Liver (tissue), 9 donors: Measurements from ENCODE around the gene SYNE4. TPM values are rescaled to one million over a fixed set of nuclear protein-coding genes. Genes with fewer than 3 reads are reported as not detected.

ENCODE experiments used
- DNase-seq: peaks from one replicate; pipeline ENCODE4 v3.0.0-alpha.2; 2017; ENCODE audit warnings: low spot score
- H3K27ac ChIP-seq, 2 donors: one replicate each; pipeline ENCODE4 v1.7.0; 2013; ENCODE audit warnings: inconsistent platforms in 2 of 2, low read length in 2 of 2, control low read depth in 1 of 2, low read depth in 1 of 2, mild to moderate bottlenecking in 1 of 2
- H3K27me3 ChIP-seq, 4 donors: one replicate each; pipeline versions ENCODE4 v1.6.1 to v1.7.0; 2013; ENCODE audit warnings: low read length in 3 of 4, inconsistent platforms in 1 of 4, mild to moderate bottlenecking in 1 of 4, moderate library complexity in 1 of 4; ENCODE audit not compliant: control insufficient read depth in 4 of 4, insufficient read depth in 4 of 4
- H3K36me3 ChIP-seq, 4 donors: one replicate each; pipeline versions ENCODE4 v1.6.1 to v1.7.0; 2013; ENCODE audit warnings: low read length in 3 of 4, mild to moderate bottlenecking in 3 of 4, low read depth in 1 of 4, moderate library complexity in 1 of 4; ENCODE audit not compliant: control insufficient read depth in 4 of 4, insufficient read depth in 3 of 4
- H3K4me1 ChIP-seq, 4 donors: one replicate each; pipeline versions ENCODE4 v1.6.1 to v1.7.0; 2013; ENCODE audit warnings: low read length in 3 of 4, mild to moderate bottlenecking in 3 of 4, moderate library complexity in 1 of 4; ENCODE audit not compliant: control insufficient read depth in 4 of 4, insufficient read depth in 4 of 4
- H3K4me3 ChIP-seq, 3 donors: one replicate each; pipeline versions ENCODE4 v1.6.1 to v1.7.0; 2013; ENCODE audit warnings: low read length in 3 of 3, control low read depth in 1 of 3, low read depth in 1 of 3, mild to moderate bottlenecking in 1 of 3
- H3K9ac ChIP-seq, 2 donors: one replicate each; pipeline ENCODE4 v1.7.0; 2013; ENCODE audit warnings: low read length in 2 of 2, mild to moderate bottlenecking in 2 of 2, moderate library complexity in 2 of 2, control low read depth in 1 of 2, low read depth in 1 of 2
- H3K9me3 ChIP-seq, 4 donors: one replicate each; pipeline versions ENCODE4 v1.6.1 to v1.7.0; 2013; ENCODE audit warnings: low read length in 3 of 4; ENCODE audit not compliant: control insufficient read depth in 4 of 4
- ATF3 ChIP-seq: IDR thresholded peaks from 2 replicates; pipeline ENCODE4 v1.6.1; 2016; ENCODE audit warnings: antibody characterized with exemption
- CTCF ChIP-seq: fragments of 150-350 bp; IDR thresholded peaks from 2 replicates; pipeline ENCODE4 v1.5.1; 2017; ENCODE audit warnings: improper control_type of control experiment, low read depth, low read length; ENCODE audit not compliant: missing input control
- EGR1 ChIP-seq, 2 donors: IDR thresholded peaks; 2 replicates each; pipeline ENCODE4 v1.6.1; 2016 to 2018; ENCODE audit warnings: antibody characterized with exemption in 2 of 2, low read depth in 2 of 2
- FOXA1 ChIP-seq: IDR thresholded peaks from 2 replicates; pipeline ENCODE4 v1.6.1; 2016; ENCODE audit warnings: antibody characterized with exemption
- FOXA2 ChIP-seq: IDR thresholded peaks from 2 replicates; pipeline ENCODE4 v1.6.1; 2016; ENCODE audit warnings: antibody characterized with exemption
- GABPA ChIP-seq, 2 donors: IDR thresholded peaks in 1 of 2; conservative IDR thresholded peaks in 1 of 2; 2 replicates each; pipeline ENCODE4 v1.6.1; 2016; ENCODE audit warnings: antibody characterized with exemption in 2 of 2, mild to moderate bottlenecking in 1 of 2, moderate library complexity in 1 of 2
- HNF4A ChIP-seq, 2 donors: conservative IDR thresholded peaks; 2 replicates each; pipeline ENCODE4 v1.6.1; 2016; ENCODE audit warnings: antibody characterized with exemption in 2 of 2, mild to moderate bottlenecking in 2 of 2
- HNF4G ChIP-seq: IDR thresholded peaks from 2 replicates; pipeline ENCODE4 v1.6.1; 2016; ENCODE audit warnings: antibody characterized with exemption
- JUND ChIP-seq, 2 donors: IDR thresholded peaks; 2 replicates each; pipeline ENCODE4 v1.6.1; 2016; ENCODE audit warnings: antibody characterized with exemption in 2 of 2
- MAX ChIP-seq: IDR thresholded peaks from 2 replicates; pipeline ENCODE4 v1.6.1; 2016; ENCODE audit warnings: antibody characterized with exemption
- NR2F2 ChIP-seq: IDR thresholded peaks from 2 replicates; pipeline ENCODE4 v1.6.1; 2016; ENCODE audit warnings: antibody characterized with exemption
- RAD21 ChIP-seq, 2 donors: IDR thresholded peaks; 2 replicates each; pipeline ENCODE4 v1.6.1; 2016; ENCODE audit warnings: antibody characterized with exemption in 2 of 2, mild to moderate bottlenecking in 2 of 2
- REST ChIP-seq: IDR thresholded peaks from 2 replicates; pipeline ENCODE4 v1.6.1; 2016; ENCODE audit warnings: antibody characterized with exemption, mild to moderate bottlenecking
- RXRA ChIP-seq, 2 donors: IDR thresholded peaks; 2 replicates each; pipeline ENCODE4 v1.6.1; 2017 to 2018; ENCODE audit warnings: antibody characterized with exemption in 2 of 2, mild to moderate bottlenecking in 1 of 2
- SP1 ChIP-seq: IDR thresholded peaks from 2 replicates; pipeline ENCODE4 v1.6.1; 2018; ENCODE audit warnings: antibody characterized with exemption, mild to moderate bottlenecking
- TAF1 ChIP-seq: conservative IDR thresholded peaks from 2 replicates; pipeline ENCODE4 v1.6.1; 2016; ENCODE audit warnings: antibody characterized with exemption, mild to moderate bottlenecking
- YY1 ChIP-seq: IDR thresholded peaks from 2 replicates; pipeline ENCODE4 v1.6.1; 2016; ENCODE audit warnings: antibody characterized with exemption, mild to moderate bottlenecking
- ZBTB33 ChIP-seq: IDR thresholded peaks from 2 replicates; pipeline ENCODE4 v1.6.1; 2016; ENCODE audit warnings: antibody characterized with exemption
- WGBS: extraction: QIAGEN DNeasy Blood & Tissue Kit; methylation state at CpG from one replicate; pipeline ENCODE4 v1.1.7; 2013; 5-methylcytosine and 5-hydroxymethylcytosine counted together
- polyA plus RNA-seq, 2 donors: library from polyadenylated mRNA; stranded (reverse) in 1 of 2; unstranded in 1 of 2; fragments of 200-250 nt in 1 of 2; fragments of >200 nt in 1 of 2; fragmentation: Nextera tagmentation in 1 of 2; extraction: Ambion mirVana in 1 of 2; gene quantifications; one replicate each; pipeline versions ENCODE4 v1.2.1 to v1.2.3, GENCODE V29; 2013 to 2015
- total RNA-seq, 2 donors: library from RNA; depleted of rRNA; stranded (reverse); fragments of >200 nt; gene quantifications; one replicate each; pipeline ENCODE4 v1.2.3, GENCODE V29; 2014
- donor health status: healthy.
- donor health status: healthy.
- donor health status: healthy.
- donor health status: healthy.
- donor health status: healthy.

SYNE4 gene
- total RNA-seq, result 1 to 10 TPM; 1.8 to 4.4 TPM
- polyA plus RNA-seq, result 1 to 10 TPM; 4.3 to 5.7 TPM

- H3K27me3 ChIP-seq, result no peaks in the 10 kb centered on the region
- DNase-seq, result peak; percentile 54
- 28% methylated on average over 19 of the region's 19 CpGs for WGBS
- peak within 1 kb of the TSS in 1 of 2 donors; percentile 6 for H3K9ac ChIP-seq
- no peaks in the 10 kb centered on the region for H3K9me3 ChIP-seq
- peaks cover 0 to under 1% (median 0%) of the 10 kb centered on the region in 4 donors for H3K36me3 ChIP-seq
- TF ChIP-seq HNF4A (conservative IDR thresholded peaks at IDR 0.05) (peak; percentile 61 to 65), EGR1 (IDR thresholded peaks at IDR 0.05; ENCODE audit: low read depth in 2 of 2) (no peak), RXRA (IDR thresholded peaks at IDR 0.05) (peak in 1 of 2 donors; percentile 33), HNF4G (no peak), REST (peak; percentile 50), GABPA (IDR thresholded peaks at IDR 0.05 in 1 of 2, conservative IDR thresholded peaks at IDR 0.05 in 1 of 2) (no peak), MAX (peak; percentile 28), JUND (IDR thresholded peaks at IDR 0.05) (peak in 1 of 2 donors; percentile 8), TAF1 (no peak), NR2F2 (no peak), FOXA2 (no peak), SP1 (peak; percentile 65), ZBTB33 (no peak), CTCF (no peak), RAD21 (IDR thresholded peaks at IDR 0.05) (no peak), ATF3 (no peak), YY1 (peak; percentile 84), FOXA1 (no peak)
- H3K27ac ChIP-seq, result peak within 1 kb of the TSS; percentile 10 to 69
- H3K4me1 ChIP-seq, result peaks cover 11 to 35% (median 25%) of the 10 kb centered on the region in 4 donors
- peak within 1 kb of the TSS; percentile 0 to 53 (median 44) for H3K4me3 ChIP-seq
Measured at GRCh38 chr19:36008336-36008978, at the start of gene SYNE4. SYNE4 (minus strand) TSS chr19:36008813; CDS start chr19:36008681, 132 bp downstream.
